K562 (cell line): ENCODE measurements around the gene GRIP1. TPM values are rescaled to one million over a fixed set of nuclear protein-coding genes. Genes with fewer than 3 reads are reported as not detected.

Experiments
- ATAC-seq: fragments of 200-7000 bp; cut with Tn5 transposase; 3 replicates; pipeline ENCODE4 v1.9.1; 2020; ENCODE audit warnings: moderate library complexity
- BruUV-seq: library from RNA; stranded (reverse); fragments of 400-500 nt; replicated peaks from 2 replicates; lab custom pipeline; 2021; lab: Mats Ljungman, UMichigan
- CTCF ChIA-PET: fragments of 300-600 bp; formaldehyde crosslinking; extraction: SDS; loops from one replicate; lab custom pipeline; 2021; ENCODE audit warnings: low intra/inter-chr PET ratio; lab: Yijun Ruan, JAX
- POLR2A ChIA-PET: fragments of 300-600, 350-650 bp; sonication (Branson Sonifier 250); formaldehyde crosslinking; extraction: SDS; loops from one replicate; lab custom pipeline; 2021; ENCODE audit warnings: antibody characterized with exemption, inconsistent platforms; lab: Yijun Ruan, JAX
- DNase-seq, 4 experiments: peaks; one replicate each; pipeline versions ENCODE4 v3.0.0 to v3.0.0-alpha.2; 2011 to 2018; ENCODE audit warnings: low spot score in 3 of 4, mixed read lengths in 3 of 4; ENCODE audit errors: extremely low read depth in 1 of 4
- FAIRE-seq: peaks from 2 replicates; lab custom pipeline; 2011; peaks lifted over from hg19 to GRCh38; lab: Jason Lieb, UNC
- H2AFZ ChIP-seq: 2 replicates; pipeline ENCODE4 v1.6.0; 2011; ENCODE audit warnings: low read depth, low read length, control low read depth, inconsistent platforms
- H3K27ac ChIP-seq: fragments of 200-600 bp; 3 replicates; pipeline ENCODE4 v1.8.0; 2011; ENCODE audit warnings: low read depth, mild to moderate bottlenecking, control low read depth, inconsistent platforms, low read length, moderate library complexity, mixed read lengths; ENCODE audit errors: extremely low read depth
- H3K27me3 ChIP-seq, 2 experiments: fragments of 300-600 bp in 1 of 2; 2 replicates in 1 of 2; 3 replicates in 1 of 2; pipeline versions ENCODE4 v1.6.0 to v1.8.0; 2011; ENCODE audit warnings: inconsistent platforms in 2 of 2, low read length in 2 of 2, mild to moderate bottlenecking in 1 of 2, mixed read lengths in 1 of 2, moderate library complexity in 1 of 2; ENCODE audit not compliant: control insufficient read depth in 2 of 2, insufficient read depth in 2 of 2
- H3K36me3 ChIP-seq: fragments of 300-600 bp; 3 replicates; pipeline ENCODE4 v1.8.0; 2011; ENCODE audit warnings: mild to moderate bottlenecking, low read length, inconsistent platforms; ENCODE audit not compliant: control insufficient read depth, insufficient read depth
- H3K4me1 ChIP-seq, 2 experiments: fragments of 200-600 bp in 1 of 2; replicated peaks in 1 of 2; 2 replicates in 1 of 2; 3 replicates in 1 of 2; pipeline versions ENCODE4 v1.5.1 to v1.8.0; 2011; ENCODE audit warnings: inconsistent platforms in 2 of 2, low read length in 2 of 2, mild to moderate bottlenecking in 1 of 2, mixed read lengths in 1 of 2, moderate library complexity in 1 of 2; ENCODE audit not compliant: control insufficient read depth in 2 of 2, insufficient read depth in 2 of 2
- H3K4me2 ChIP-seq: 2 replicates; pipeline ENCODE4 v1.6.1; 2011; ENCODE audit warnings: low read length, control low read depth, inconsistent platforms, mixed read lengths; ENCODE audit not compliant: insufficient read depth
- H3K4me3 ChIP-seq: fragments of 200-600 bp; sonication (generic), shearing (Covaris generic); 2 replicates; pipeline ENCODE4 v1.5.1; 2016; ENCODE audit warnings: control low read depth, inconsistent platforms
- H3K79me2 ChIP-seq: fragments of 200-600 bp; 3 replicates; pipeline ENCODE4 v1.8.0; 2011; ENCODE audit warnings: low read length, inconsistent platforms; ENCODE audit not compliant: control insufficient read depth, insufficient read depth
- H3K9ac ChIP-seq, 2 experiments: 2 replicates each; pipeline versions ENCODE4 v1.6.0 to v1.6.1; 2011; ENCODE audit warnings: low read depth in 2 of 2, low read length in 2 of 2, control low read depth in 1 of 2, inconsistent platforms in 1 of 2, mild to moderate bottlenecking in 1 of 2, mixed read lengths in 1 of 2; ENCODE audit not compliant: insufficient read depth in 1 of 2
- H3K9me1 ChIP-seq: one replicate; pipeline ENCODE4 v1.6.0; 2011; ENCODE audit warnings: inconsistent platforms, mild to moderate bottlenecking, low read length, moderate library complexity; ENCODE audit not compliant: control insufficient read depth, insufficient read depth
- H3K9me3 ChIP-seq: replicated peaks from 2 replicates; pipeline ENCODE4 v1.5.1; 2011; ENCODE audit warnings: low read depth, low read length, inconsistent platforms; ENCODE audit not compliant: control insufficient read depth, insufficient read depth
- H4K20me1 ChIP-seq: replicated peaks from 2 replicates; pipeline ENCODE4 v1.6.1; 2011; ENCODE audit warnings: low read length, inconsistent platforms, mixed read lengths; ENCODE audit not compliant: control insufficient read depth, insufficient read depth
- ARHGAP35 ChIP-seq: fragments of 450-650 bp; IDR thresholded peaks from 2 replicates; pipeline ENCODE4 v1.6.1; 2018; ENCODE audit not compliant: partially characterized antibody
- E2F1 ChIP-seq: sonication (generic); formaldehyde crosslinking; IDR thresholded peaks from 2 replicates; pipeline ENCODE4 v1.8.1; 2023; ENCODE audit warnings: mild to moderate bottlenecking, missing genetic modification reagents, moderate library complexity
- EHMT2 ChIP-seq: fragments of 450-650 bp; IDR thresholded peaks from 2 replicates; pipeline ENCODE4 v1.6.1; 2018; ENCODE audit warnings: antibody characterized with exemption
- ELF2 ChIP-seq: fragments of 250-450 bp; sonication (Bioruptor Pico); IDR thresholded peaks from 2 replicates; pipeline ENCODE4 v1.5.0; 2021; ENCODE audit warnings: mild to moderate bottlenecking
- EWSR1 ChIP-seq: fragments of 450-650 bp; IDR thresholded peaks from 2 replicates; pipeline ENCODE4 v1.6.1; 2018; ENCODE audit warnings: borderline replicate concordance, mild to moderate bottlenecking, low read depth, moderate library complexity; ENCODE audit not compliant: partially characterized antibody
- IRF9 ChIP-seq: fragments of 450-650 bp; IDR thresholded peaks from 2 replicates; pipeline ENCODE4 v1.6.1; 2016; ENCODE audit warnings: missing biosample characterization, missing genetic modification characterization
- KAT2B ChIP-seq: IDR thresholded peaks from one replicate; pipeline ENCODE4 v1.6.1; 2012; ENCODE audit warnings: low read depth, mild to moderate bottlenecking, control low read depth, inconsistent platforms, low read length, moderate library complexity
- KDM1A ChIP-seq, 2 experiments: fragments of 450-650 bp; IDR thresholded peaks; 2 replicates each; pipeline ENCODE4 v1.6.1; 2016; ENCODE audit warnings: mild to moderate bottlenecking in 2 of 2
- NCOR1 ChIP-seq: fragments of 450-650 bp; IDR thresholded peaks from 2 replicates; pipeline ENCODE4 v1.6.1; 2016; ENCODE audit warnings: mild to moderate bottlenecking, moderate library complexity
- PYGO2 ChIP-seq: fragments of 450-650 bp; IDR thresholded peaks from 2 replicates; pipeline ENCODE4 v1.6.1; 2016; ENCODE audit warnings: mild to moderate bottlenecking, missing genetic modification characterization, moderate library complexity, missing compliant biosample characterization
- SREBF2 ChIP-seq: sonication (generic); formaldehyde crosslinking; IDR thresholded peaks from 2 replicates; pipeline ENCODE4 v1.4.0; 2020; ENCODE audit warnings: mild to moderate bottlenecking, missing genetic modification reagents
- TAF7 ChIP-seq: fragments of 450-650 bp; IDR thresholded peaks from 2 replicates; pipeline ENCODE4 v1.6.1; 2016; ENCODE audit warnings: missing genetic modification characterization, missing compliant biosample characterization
- TAL1 ChIP-seq: fragments of 450-650 bp; IDR thresholded peaks from 2 replicates; pipeline ENCODE4 v1.6.1; 2016; ENCODE audit warnings: mild to moderate bottlenecking
- TRIM25 ChIP-seq: fragments of 450-650 bp; IDR thresholded peaks from 2 replicates; pipeline ENCODE4 v1.7.0; 2016; ENCODE audit warnings: borderline replicate concordance
- USF2 ChIP-seq: sonication (generic); formaldehyde crosslinking; IDR thresholded peaks from 2 replicates; pipeline ENCODE4 v1.5.0; 2020; ENCODE audit warnings: missing genetic modification reagents
- ZNF76 ChIP-seq: fragments of 250-450 bp; sonication (Bioruptor Pico); IDR thresholded peaks from 2 replicates; pipeline ENCODE4 v1.4.0; 2020; ENCODE audit warnings: mild to moderate bottlenecking, moderate library complexity, borderline replicate concordance
- WGBS: fragments of 100-300 bp; shearing (Covaris generic); methylation state at CpG from one replicate; pipeline ENCODE4 v1.1.6; 2016; ENCODE audit warnings: low coverage, mixed read lengths; ENCODE audit not compliant: insufficient coverage; ENCODE audit errors: missing lambda C conversion rate; 5-methylcytosine and 5-hydroxymethylcytosine counted together
- in situ Hi-C: fragments of 300-500 bp; cut with MboI; formaldehyde crosslinking; loops from 4 replicates; pipeline ENCODE4 v1.15.0; 2018; ENCODE audit warnings: inconsistent platforms, mixed read lengths
- intact Hi-C: fragments of 100-400 bp; cut with micrococcal nuclease; formaldehyde crosslinking; loops from 2 replicates; pipeline ENCODE4 v1.14.2; 2022
- polyA plus RNA-seq, 8 experiments: library from polyadenylated mRNA; depleted of rRNA in 4 of 8; stranded (reverse) in 5 of 8; unstranded in 3 of 8; fragments of >200 nt; fragmentation: Nextera tagmentation in 2 of 8; fragmentation: Illumina TruSeq in 1 of 8; extraction: Ambion mirVana in 2 of 8; extraction: Trizol in 1 of 8; gene quantifications; 2 replicates each; pipeline versions ENCODE4 v1.2.1 to v1.2.3, GENCODE V29; 2011 to 2014; ENCODE audit warnings: inconsistent platforms in 1 of 8, missing spikeins in 1 of 8
- total RNA-seq, 7 experiments: library from RNA; depleted of rRNA in 6 of 7; stranded (reverse); fragments of >200 nt in 6 of 7; fragmentation: Illumina TruSeq in 2 of 7; extraction: Trizol in 2 of 7; gene quantifications; 2 replicates each; pipeline versions ENCODE4 v1.2.1 to v1.2.3, GENCODE V29; 2011 to 2021; ENCODE audit warnings: low replicate concordance in 1 of 7

Gene GRIP1
- total and polyA plus RNA-seq, 9 of the 15 experiments (the other 6 are each of a cell fraction or from before 2014, with no cell fraction given): 0.28 to 1.2 (median 0.45) TPM

DNA sequence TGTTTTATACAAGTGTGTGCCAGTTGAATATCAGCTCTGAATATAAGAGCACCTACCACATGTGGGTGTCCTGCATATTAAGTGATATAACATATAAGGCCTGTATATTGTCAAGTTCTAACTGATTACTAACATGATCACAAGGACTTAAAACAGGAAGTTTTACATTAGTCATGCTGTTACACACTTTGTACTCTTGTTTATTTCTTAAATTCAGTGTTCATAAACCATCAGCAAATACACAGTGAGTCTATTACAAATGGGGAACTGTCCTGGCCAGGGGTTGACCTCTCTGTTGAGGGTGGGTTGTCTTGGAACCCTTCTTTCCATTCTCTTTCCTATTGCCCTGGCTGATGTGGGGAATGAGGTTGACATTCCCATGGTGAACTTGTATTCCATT, 357.4 kb downstream of the GRIP1 start (continued):
- TF ChIP-seq TRIM25: no peak
- TF ChIP-seq PYGO2 (tag): no peak

GRCh38 chr12:66320996-66321395, 357.9 kb downstream of the GRIP1 start:
- FAIRE-seq (no peak), ATAC-seq (no peak), DNase-seq (no peak)
- Histone ChIP-seq H4K20me1 (no peaks in the 10 kb centered on the region), H3K4me3 (no peak overlapping the region), H3K9ac (no peak overlapping the region), H3K27me3 (no peaks in the 10 kb centered on the region), H3K79me2 (no peaks in the 10 kb centered on the region), H3K9me3 (no peaks in the 10 kb centered on the region), H2AFZ (no peak overlapping the region), H3K27ac (no peak overlapping the region), H3K4me1 (no peaks in the 10 kb centered on the region), H3K9me1 (no peaks in the 10 kb centered on the region), H3K4me2 (no peak overlapping the region), H3K36me3 (peaks cover 8% of the 10 kb centered on the region; the same call in 1 of the 3 replicates)
- ChIA-PET POLR2A (no interaction called here), CTCF (interaction anchor here (0.5 kb wide), 1 partner anchor 372 kb away, joined by 3 read pairs; no protein-coding TSS in a partner anchor)
- in situ Hi-C loops: no loop called here
- WGBS: 62% methylated on average over 3 of the region's 3 CpGs
- intact Hi-C loops: no loop called here
- BruUV-seq: no TSS peak
- TF ChIP-seq SREBF2 (CRISPR knock-in tag) (no peak), ELF2 (no peak), EHMT2 (no peak), ZNF76 (CRISPR knock-in tag) (no peak), TAF7 (no peak), E2F1 (CRISPR knock-in tag) (no peak), KDM1A (IDR thresholded peaks at IDR 0.05) (no peak), USF2 (CRISPR knock-in tag) (no peak), ARHGAP35 (no peak), EWSR1 (no peak), IRF9 (tag) (no peak), NCOR1 (no peak), KAT2B (no peak), TAL1 (no peak)
